SK-N-SH (cell line): ENCODE results near the gene CASQ1. TPM values are rescaled to one million over a fixed set of nuclear protein-coding genes. Genes with fewer than 3 reads are reported as not detected.

Experiments used
- CTCF ChIA-PET: fragments of 300-600, 350-600 bp; formaldehyde crosslinking; extraction: SDS; loops from one replicate; lab custom pipeline; 2021; lab: Yijun Ruan, JAX
- POLR2A ChIA-PET: fragments of 350-600 bp; sonication (Branson Sonifier 250); formaldehyde crosslinking; extraction: SDS; loops from one replicate; lab custom pipeline; 2020; ENCODE audit warnings: antibody characterized with exemption, inconsistent platforms; lab: Yijun Ruan, JAX
- DNase-seq: peaks from one replicate; pipeline ENCODE4 v3.0.0; 2012
- H2AFZ ChIP-seq: fragments of 200-600 bp; sonication (generic); 2 replicates; pipeline ENCODE4 v1.8.1; 2016; ENCODE audit warnings: antibody characterized with exemption, mild to moderate bottlenecking, low read depth
- H3F3A ChIP-seq: fragments of 200-600 bp; sonication (generic); replicated peaks from 2 replicates; pipeline ENCODE3; 2016; ENCODE audit warnings: antibody characterized with exemption, mild to moderate bottlenecking; ENCODE audit not compliant: insufficient read depth
- H3K27ac ChIP-seq, 2 experiments: fragments of 200-500 bp in 1 of 2; fragments of 200-600 bp in 1 of 2; sonication (Bioruptor generic) in 1 of 2; sonication (generic), shearing (Covaris generic) in 1 of 2; 2 replicates each; pipeline versions ENCODE4 v1.5.1 to v1.6.1; 2014 to 2016; ENCODE audit warnings: low read depth in 2 of 2, inconsistent platforms in 1 of 2, low read length in 1 of 2, mild to moderate bottlenecking in 1 of 2, mixed read lengths in 1 of 2
- H3K27me3 ChIP-seq: fragments of 200-600 bp; sonication (generic), shearing (Covaris generic); 2 replicates; pipeline ENCODE4 v1.6.1; 2016; ENCODE audit warnings: mixed run types; ENCODE audit not compliant: insufficient read depth
- H3K36me3 ChIP-seq, 2 experiments: fragments of 200-500 bp in 1 of 2; fragments of 200-600 bp in 1 of 2; sonication (Bioruptor generic) in 1 of 2; sonication (generic) in 1 of 2; replicated peaks in 1 of 2; 2 replicates each; pipeline versions ENCODE3 to v1.5.1; 2014 to 2016; ENCODE audit warnings: low read length in 1 of 2, mild to moderate bottlenecking in 1 of 2; ENCODE audit not compliant: insufficient read depth in 2 of 2, control insufficient read depth in 1 of 2
- H3K4me1 ChIP-seq, 2 experiments: fragments of 200-500 bp in 1 of 2; fragments of 200-600 bp in 1 of 2; sonication (Bioruptor generic) in 1 of 2; sonication (generic), shearing (Covaris generic) in 1 of 2; 2 replicates each; pipeline versions ENCODE4 v1.5.1 to v1.6.1; 2014 to 2016; ENCODE audit warnings: low read depth in 1 of 2, low read length in 1 of 2, mixed run types in 1 of 2; ENCODE audit not compliant: insufficient read depth in 2 of 2, control insufficient read depth in 1 of 2
- H3K4me2 ChIP-seq: fragments of 200-600 bp; sonication (generic), shearing (Covaris generic); 2 replicates; pipeline ENCODE4 v1.6.1; 2017; ENCODE audit warnings: mixed run types
- H3K4me3 ChIP-seq, 2 experiments: fragments of 200-500 bp in 1 of 2; fragments of 200-600 bp in 1 of 2; sonication (Bioruptor generic) in 1 of 2; sonication (generic), shearing (Covaris generic) in 1 of 2; 2 replicates each; pipeline versions ENCODE4 v1.5.1 to v1.8.1; 2014 to 2016; ENCODE audit warnings: low read depth in 2 of 2, inconsistent platforms in 1 of 2, low read length in 1 of 2, mild to moderate bottlenecking in 1 of 2, mixed read lengths in 1 of 2, moderate library complexity in 1 of 2
- H3K79me2 ChIP-seq: fragments of 200-600 bp; sonication (generic); 2 replicates; pipeline ENCODE4 v1.8.1; 2017; ENCODE audit warnings: mild to moderate bottlenecking; ENCODE audit not compliant: insufficient read depth
- H3K9ac ChIP-seq: fragments of 200-600 bp; sonication (generic); 2 replicates; pipeline ENCODE4 v1.6.1; 2017; ENCODE audit warnings: mixed run types
- H3K9me2 ChIP-seq: fragments of 200-600 bp; sonication (generic); 2 replicates; pipeline ENCODE4 v1.6.1; 2017; ENCODE audit warnings: mixed run types
- H3K9me3 ChIP-seq: fragments of 200-600 bp; sonication (generic); 2 replicates; pipeline ENCODE4 v1.6.1; 2017; ENCODE audit warnings: mixed run types, mild to moderate bottlenecking, moderate library complexity
- H4K20me1 ChIP-seq: fragments of 200-600 bp; sonication (generic); 2 replicates; pipeline ENCODE4 v1.6.1; 2017; ENCODE audit warnings: mild to moderate bottlenecking, mixed run types; ENCODE audit not compliant: insufficient read depth
- CHD2 ChIP-seq: fragments of 150-350 bp; IDR thresholded peaks from 2 replicates; pipeline ENCODE4 v1.6.1; 2018; ENCODE audit warnings: low read length; ENCODE audit not compliant: partially characterized antibody
- ELF1 ChIP-seq: IDR thresholded peaks from 2 replicates; pipeline ENCODE4 v1.4.0; 2012
- FOXJ3 ChIP-seq: sonication (generic); formaldehyde crosslinking; IDR thresholded peaks from 2 replicates; pipeline ENCODE4 v1.5.1; 2020; ENCODE audit warnings: mild to moderate bottlenecking, missing genetic modification reagents
- GABPA ChIP-seq: IDR thresholded peaks from 2 replicates; pipeline ENCODE4 v1.4.0; 2012; ENCODE audit warnings: low read depth, mild to moderate bottlenecking
- GATA2 ChIP-seq: sonication (generic); formaldehyde crosslinking; IDR thresholded peaks from 2 replicates; pipeline ENCODE4 v1.5.0; 2020; ENCODE audit warnings: mild to moderate bottlenecking, missing genetic modification reagents
- JUND ChIP-seq: IDR thresholded peaks from 2 replicates; pipeline ENCODE4 v1.4.0; 2012
- RCOR1 ChIP-seq: fragments of 150-350 bp; IDR thresholded peaks from 2 replicates; pipeline ENCODE4 v1.6.1; 2017; ENCODE audit warnings: antibody characterized with exemption, low read length
- RXRA ChIP-seq: IDR thresholded peaks from 2 replicates; pipeline ENCODE4 v1.4.0; 2012; ENCODE audit warnings: low read depth, mild to moderate bottlenecking, borderline replicate concordance
- SIN3A ChIP-seq: IDR thresholded peaks from 2 replicates; pipeline ENCODE4 v1.6.1; 2012; ENCODE audit warnings: low read depth, mild to moderate bottlenecking, low read length, moderate library complexity, borderline replicate concordance
- TAF1 ChIP-seq: IDR thresholded peaks from 2 replicates; pipeline ENCODE4 v1.6.1; 2012; ENCODE audit warnings: low read depth, mild to moderate bottlenecking, low read length, moderate library complexity, borderline replicate concordance
- TEAD4 ChIP-seq: IDR thresholded peaks from 2 replicates; pipeline ENCODE4 v1.4.0; 2012; ENCODE audit warnings: mild to moderate bottlenecking, borderline replicate concordance; ENCODE audit not compliant: insufficient read depth
- YY1 ChIP-seq: IDR thresholded peaks from 2 replicates; pipeline ENCODE4 v1.4.0; 2012; ENCODE audit warnings: low read depth, mild to moderate bottlenecking
- WGBS: methylation state at CpG from one replicate; pipeline ENCODE4 v1.1.6; 2017; ENCODE audit warnings: low lambda C conversion rate; 5-methylcytosine and 5-hydroxymethylcytosine counted together
- polyA plus RNA-seq, 3 experiments: library from polyadenylated mRNA; depleted of rRNA; stranded (reverse); fragments of >200 nt; gene quantifications; 2 replicates each; pipeline ENCODE4 v1.2.3, GENCODE V29; 2012
- TF ChIP-seq, protein P1 (sequence below): IDR thresholded peaks from 2 replicates; pipeline ENCODE4 v1.4.0; 2012; ENCODE audit warnings: low read depth, borderline replicate concordance
- TF ChIP-seq, protein P2 (sequence below): IDR thresholded peaks from 2 replicates; pipeline ENCODE4 v1.4.0; 2012; ENCODE audit warnings: low read depth, borderline replicate concordance
- TF ChIP-seq, protein P3 (sequence below): fragments of 200-600 bp; sonication (generic); IDR thresholded peaks from 2 replicates; pipeline ENCODE4 v1.6.1; 2017; ENCODE audit warnings: antibody characterized with exemption, mild to moderate bottlenecking, moderate library complexity
- TF ChIP-seq, protein P4 (sequence below): IDR thresholded peaks from 2 replicates; pipeline ENCODE4 v1.6.1; 2012; ENCODE audit warnings: mild to moderate bottlenecking, low read depth, low read length, moderate library complexity
- TF ChIP-seq, protein P5 (sequence below): fragments of 150-350 bp; IDR thresholded peaks from 2 replicates; pipeline ENCODE4 v1.6.1; 2017; ENCODE audit warnings: antibody characterized with exemption, low read length, low read depth, borderline replicate concordance
- TF ChIP-seq, protein P6 (sequence below): fragments of 150-350 bp; IDR thresholded peaks from 2 replicates; pipeline ENCODE4 v1.6.1; 2016; ENCODE audit warnings: mild to moderate bottlenecking, low read depth, low read length

The CASQ1 gene
- polyA plus RNA-seq, 1 of the 3 experiments (the other 2 are of a cell fraction), result 0.08 TPM

DNA sequence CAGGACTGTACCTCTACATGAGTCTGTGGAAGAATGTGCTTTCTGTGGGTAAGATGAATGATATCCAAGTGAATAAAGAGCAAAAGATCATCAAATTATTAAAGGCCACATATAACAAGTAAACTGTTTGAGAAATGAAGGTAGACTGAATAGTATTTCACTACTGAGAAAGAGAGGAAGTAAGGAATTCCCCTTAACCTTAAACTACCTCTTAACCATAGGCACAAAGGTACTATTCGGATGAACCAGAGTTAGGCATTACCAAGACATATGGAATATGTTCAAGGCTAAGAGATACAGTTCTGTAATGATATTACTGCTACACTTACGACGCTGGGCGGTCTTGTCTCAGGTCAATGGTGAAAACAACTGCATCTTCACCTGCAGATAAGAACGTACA is 46.4 kb downstream of the CASQ1 start:
- H3K36me3 ChIP-seq, result peaks cover 68 to 77% of the 10 kb centered on the region in 2 experiments
- ChIA-PET CTCF (interaction anchor here (0.7 to 26.9 kb wide), 6 partner anchors 11 to 191 kb away, joined by 3 to 293 read pairs (median 18); partner anchors contain the start of gene CASQ1), POLR2A (no interaction called here)

More for the DNA sequence above, 46.4 kb downstream of the CASQ1 start:
- DNase-seq, result no peak
- no peaks in the 10 kb centered on the region for H3K27me3 ChIP-seq
- H2AFZ ChIP-seq, result no peak overlapping the region
- WGBS, result 96% methylated on average over 5 of the region's 5 CpGs
- no peaks in the 10 kb centered on the region for H3K9me3 ChIP-seq
- no peak overlapping the region for H3K9ac ChIP-seq
- no peaks in the 10 kb centered on the region for H3F3A ChIP-seq
- H3K27ac ChIP-seq, result no peak overlapping the region
- TF ChIP-seq, protein P1, sequence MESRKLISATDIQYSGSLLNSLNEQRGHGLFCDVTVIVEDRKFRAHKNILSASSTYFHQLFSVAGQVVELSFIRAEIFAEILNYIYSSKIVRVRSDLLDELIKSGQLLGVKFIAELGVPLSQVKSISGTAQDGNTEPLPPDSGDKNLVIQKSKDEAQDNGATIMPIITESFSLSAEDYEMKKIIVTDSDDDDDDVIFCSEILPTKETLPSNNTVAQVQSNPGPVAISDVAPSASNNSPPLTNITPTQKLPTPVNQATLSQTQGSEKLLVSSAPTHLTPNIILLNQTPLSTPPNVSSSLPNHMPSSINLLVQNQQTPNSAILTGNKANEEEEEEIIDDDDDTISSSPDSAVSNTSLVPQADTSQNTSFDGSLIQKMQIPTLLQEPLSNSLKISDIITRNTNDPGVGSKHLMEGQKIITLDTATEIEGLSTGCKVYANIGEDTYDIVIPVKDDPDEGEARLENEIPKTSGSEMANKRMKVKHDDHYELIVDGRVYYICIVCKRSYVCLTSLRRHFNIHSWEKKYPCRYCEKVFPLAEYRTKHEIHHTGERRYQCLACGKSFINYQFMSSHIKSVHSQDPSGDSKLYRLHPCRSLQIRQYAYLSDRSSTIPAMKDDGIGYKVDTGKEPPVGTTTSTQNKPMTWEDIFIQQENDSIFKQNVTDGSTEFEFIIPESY, result no peak
- TF ChIP-seq GABPA (no peak), YY1 (no peak), SIN3A (no peak), JUND (no peak), CHD2 (no peak), RCOR1 (no peak), TAF1 (no peak), ELF1 (no peak), TEAD4 (no peak), RXRA (no peak), FOXJ3 (CRISPR knock-in tag) (no peak), GATA2 (CRISPR knock-in tag) (no peak)
- TF ChIP-seq, protein P2, sequence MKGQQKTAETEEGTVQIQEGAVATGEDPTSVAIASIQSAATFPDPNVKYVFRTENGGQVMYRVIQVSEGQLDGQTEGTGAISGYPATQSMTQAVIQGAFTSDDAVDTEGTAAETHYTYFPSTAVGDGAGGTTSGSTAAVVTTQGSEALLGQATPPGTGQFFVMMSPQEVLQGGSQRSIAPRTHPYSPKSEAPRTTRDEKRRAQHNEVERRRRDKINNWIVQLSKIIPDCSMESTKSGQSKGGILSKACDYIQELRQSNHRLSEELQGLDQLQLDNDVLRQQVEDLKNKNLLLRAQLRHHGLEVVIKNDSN, result no peak
- TF ChIP-seq, protein P3, sequence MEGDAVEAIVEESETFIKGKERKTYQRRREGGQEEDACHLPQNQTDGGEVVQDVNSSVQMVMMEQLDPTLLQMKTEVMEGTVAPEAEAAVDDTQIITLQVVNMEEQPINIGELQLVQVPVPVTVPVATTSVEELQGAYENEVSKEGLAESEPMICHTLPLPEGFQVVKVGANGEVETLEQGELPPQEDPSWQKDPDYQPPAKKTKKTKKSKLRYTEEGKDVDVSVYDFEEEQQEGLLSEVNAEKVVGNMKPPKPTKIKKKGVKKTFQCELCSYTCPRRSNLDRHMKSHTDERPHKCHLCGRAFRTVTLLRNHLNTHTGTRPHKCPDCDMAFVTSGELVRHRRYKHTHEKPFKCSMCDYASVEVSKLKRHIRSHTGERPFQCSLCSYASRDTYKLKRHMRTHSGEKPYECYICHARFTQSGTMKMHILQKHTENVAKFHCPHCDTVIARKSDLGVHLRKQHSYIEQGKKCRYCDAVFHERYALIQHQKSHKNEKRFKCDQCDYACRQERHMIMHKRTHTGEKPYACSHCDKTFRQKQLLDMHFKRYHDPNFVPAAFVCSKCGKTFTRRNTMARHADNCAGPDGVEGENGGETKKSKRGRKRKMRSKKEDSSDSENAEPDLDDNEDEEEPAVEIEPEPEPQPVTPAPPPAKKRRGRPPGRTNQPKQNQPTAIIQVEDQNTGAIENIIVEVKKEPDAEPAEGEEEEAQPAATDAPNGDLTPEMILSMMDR, result no peak
- TF ChIP-seq, protein P4, sequence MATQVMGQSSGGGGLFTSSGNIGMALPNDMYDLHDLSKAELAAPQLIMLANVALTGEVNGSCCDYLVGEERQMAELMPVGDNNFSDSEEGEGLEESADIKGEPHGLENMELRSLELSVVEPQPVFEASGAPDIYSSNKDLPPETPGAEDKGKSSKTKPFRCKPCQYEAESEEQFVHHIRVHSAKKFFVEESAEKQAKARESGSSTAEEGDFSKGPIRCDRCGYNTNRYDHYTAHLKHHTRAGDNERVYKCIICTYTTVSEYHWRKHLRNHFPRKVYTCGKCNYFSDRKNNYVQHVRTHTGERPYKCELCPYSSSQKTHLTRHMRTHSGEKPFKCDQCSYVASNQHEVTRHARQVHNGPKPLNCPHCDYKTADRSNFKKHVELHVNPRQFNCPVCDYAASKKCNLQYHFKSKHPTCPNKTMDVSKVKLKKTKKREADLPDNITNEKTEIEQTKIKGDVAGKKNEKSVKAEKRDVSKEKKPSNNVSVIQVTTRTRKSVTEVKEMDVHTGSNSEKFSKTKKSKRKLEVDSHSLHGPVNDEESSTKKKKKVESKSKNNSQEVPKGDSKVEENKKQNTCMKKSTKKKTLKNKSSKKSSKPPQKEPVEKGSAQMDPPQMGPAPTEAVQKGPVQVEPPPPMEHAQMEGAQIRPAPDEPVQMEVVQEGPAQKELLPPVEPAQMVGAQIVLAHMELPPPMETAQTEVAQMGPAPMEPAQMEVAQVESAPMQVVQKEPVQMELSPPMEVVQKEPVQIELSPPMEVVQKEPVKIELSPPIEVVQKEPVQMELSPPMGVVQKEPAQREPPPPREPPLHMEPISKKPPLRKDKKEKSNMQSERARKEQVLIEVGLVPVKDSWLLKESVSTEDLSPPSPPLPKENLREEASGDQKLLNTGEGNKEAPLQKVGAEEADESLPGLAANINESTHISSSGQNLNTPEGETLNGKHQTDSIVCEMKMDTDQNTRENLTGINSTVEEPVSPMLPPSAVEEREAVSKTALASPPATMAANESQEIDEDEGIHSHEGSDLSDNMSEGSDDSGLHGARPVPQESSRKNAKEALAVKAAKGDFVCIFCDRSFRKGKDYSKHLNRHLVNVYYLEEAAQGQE, result no peak
- TF ChIP-seq, protein P5, sequence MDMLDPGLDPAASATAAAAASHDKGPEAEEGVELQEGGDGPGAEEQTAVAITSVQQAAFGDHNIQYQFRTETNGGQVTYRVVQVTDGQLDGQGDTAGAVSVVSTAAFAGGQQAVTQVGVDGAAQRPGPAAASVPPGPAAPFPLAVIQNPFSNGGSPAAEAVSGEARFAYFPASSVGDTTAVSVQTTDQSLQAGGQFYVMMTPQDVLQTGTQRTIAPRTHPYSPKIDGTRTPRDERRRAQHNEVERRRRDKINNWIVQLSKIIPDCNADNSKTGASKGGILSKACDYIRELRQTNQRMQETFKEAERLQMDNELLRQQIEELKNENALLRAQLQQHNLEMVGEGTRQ, result no peak
- TF ChIP-seq, protein P6, sequence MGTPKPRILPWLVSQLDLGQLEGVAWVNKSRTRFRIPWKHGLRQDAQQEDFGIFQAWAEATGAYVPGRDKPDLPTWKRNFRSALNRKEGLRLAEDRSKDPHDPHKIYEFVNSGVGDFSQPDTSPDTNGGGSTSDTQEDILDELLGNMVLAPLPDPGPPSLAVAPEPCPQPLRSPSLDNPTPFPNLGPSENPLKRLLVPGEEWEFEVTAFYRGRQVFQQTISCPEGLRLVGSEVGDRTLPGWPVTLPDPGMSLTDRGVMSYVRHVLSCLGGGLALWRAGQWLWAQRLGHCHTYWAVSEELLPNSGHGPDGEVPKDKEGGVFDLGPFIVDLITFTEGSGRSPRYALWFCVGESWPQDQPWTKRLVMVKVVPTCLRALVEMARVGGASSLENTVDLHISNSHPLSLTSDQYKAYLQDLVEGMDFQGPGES, result no peak
- H3K79me2 ChIP-seq, result peaks cover 3% of the 10 kb centered on the region; the same call in 1 of the 2 replicates
- no peaks in the 10 kb centered on the region for H3K9me2 ChIP-seq
- H3K4me2 ChIP-seq, result no peak overlapping the region
- H3K4me1 ChIP-seq, result no peaks in the 10 kb centered on the region
- H3K4me3 ChIP-seq, result no peak overlapping the region
- no peaks in the 10 kb centered on the region for H4K20me1 ChIP-seq
